GM21423 (cell line): ENCODE results near the gene CACNA2D4.

ENCODE experiments used
- ATAC-seq: cut with Tn5 transposase; IDR thresholded peaks from one replicate; pipeline ENCODE4 v1.9.1; 2021; ENCODE audit warnings: mild to moderate bottlenecking, moderate library complexity; ENCODE audit not compliant: unreplicated experiment

The CACNA2D4 gene

DNA sequence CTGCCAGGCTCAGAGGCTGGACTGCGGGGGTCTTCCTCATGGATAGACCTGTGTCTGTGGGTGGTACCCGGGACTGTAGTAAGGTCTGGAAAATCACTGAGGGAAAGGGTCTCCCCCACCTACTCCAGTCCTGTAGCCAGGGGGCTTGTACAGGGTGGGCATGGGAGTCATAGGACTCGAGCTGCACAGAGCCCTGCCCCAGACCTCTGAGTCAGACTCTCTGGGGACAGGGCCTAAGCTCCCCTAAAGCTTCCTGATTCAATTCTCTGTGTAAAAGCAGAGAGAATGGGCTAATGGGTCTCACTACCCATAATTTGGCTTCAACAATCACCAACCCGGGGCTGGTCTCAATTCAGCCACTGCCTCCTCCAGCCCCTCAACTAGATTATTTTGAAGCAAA, 71.0 kb downstream of the CACNA2D4 start:
- no peak for ATAC-seq

DNA sequence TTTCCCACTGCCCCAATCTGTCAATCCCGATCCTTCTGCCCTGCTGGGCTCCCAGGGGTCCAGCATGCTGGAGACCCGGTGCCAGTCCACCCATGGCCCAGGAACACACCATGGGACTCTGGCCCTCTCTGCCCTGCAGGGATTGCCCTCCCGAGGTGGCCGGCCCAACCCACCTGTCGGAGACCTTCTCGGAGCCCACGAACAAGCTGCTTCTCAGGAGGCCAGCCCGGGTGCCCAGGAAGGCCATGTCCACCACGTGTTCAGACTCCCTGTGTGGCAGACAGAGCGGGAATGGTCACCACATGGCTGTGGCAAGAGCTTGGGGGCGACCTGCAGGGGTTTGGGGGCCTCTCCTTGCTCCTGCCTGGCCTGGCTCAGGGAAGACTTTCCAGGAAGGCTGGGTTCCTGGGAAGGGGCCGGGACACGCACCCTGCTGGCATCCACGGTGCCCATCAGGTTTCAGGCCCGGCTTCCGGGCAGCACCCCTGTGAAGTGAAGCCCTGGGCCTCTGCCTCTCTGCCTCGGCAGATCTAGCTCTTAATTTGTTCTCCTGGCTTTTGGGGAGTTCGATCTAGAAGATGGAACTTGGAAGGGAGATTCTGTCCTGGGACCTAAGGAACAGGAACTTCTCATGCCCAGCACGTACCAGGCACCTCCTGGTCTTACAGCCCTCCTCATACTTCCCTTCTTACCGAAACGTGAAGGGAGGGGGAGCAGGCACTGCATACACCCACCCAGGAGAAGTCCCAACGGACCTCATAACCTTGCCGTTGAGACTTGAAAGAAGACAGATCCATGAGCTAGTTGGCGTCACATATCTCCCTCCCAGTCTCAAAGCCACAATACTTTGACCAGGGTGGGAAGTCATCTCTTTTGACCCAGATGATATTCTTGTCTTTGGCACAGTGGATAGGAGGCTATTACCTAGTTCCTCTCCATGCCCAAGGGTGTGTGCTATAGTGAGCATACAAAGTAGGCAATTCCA, 71.7 kb downstream of the CACNA2D4 start:
- no peak for ATAC-seq

DNA sequence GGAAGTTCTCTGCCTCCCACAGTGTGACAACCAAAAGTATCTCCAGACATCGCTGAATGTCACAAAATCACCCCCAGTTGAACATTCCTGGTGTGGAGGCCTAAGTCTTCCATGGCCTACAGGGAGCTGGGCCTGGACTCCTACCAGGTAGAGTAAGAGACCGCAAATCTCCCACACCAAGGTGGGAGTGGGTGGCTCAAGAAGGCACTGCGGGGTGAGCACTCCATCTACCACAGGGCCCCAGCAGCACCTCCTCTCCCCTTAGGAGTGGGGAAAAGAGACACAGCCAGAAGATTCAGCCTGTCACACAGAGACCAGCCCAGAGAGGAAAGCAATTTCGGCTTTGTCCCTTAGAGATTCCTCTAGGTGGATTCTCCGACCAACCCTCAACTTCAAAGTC, 72.6 kb downstream of the CACNA2D4 start:
- no peak for ATAC-seq

DNA sequence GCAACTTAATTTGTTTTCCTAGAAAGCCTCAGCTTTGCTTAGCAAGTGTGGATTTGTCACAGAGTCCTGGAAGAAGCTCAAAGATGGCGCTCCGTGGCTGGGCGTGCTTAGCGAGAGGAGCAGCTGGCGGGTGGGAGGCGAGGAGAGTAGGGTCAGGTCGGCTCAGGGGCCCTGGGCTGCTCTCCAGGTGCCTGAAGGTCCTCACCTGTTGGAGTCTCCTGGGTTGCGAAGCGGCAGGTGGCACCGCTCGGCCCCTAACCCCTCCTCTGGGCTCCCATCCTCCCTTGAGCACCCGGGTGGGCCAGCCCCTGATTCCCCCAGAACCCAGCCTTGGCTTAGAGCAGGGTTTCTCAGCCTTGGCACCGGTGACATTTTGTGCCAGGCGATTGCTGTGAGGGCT, 73.0 kb downstream of the CACNA2D4 start:
- ATAC-seq: no peak

DNA sequence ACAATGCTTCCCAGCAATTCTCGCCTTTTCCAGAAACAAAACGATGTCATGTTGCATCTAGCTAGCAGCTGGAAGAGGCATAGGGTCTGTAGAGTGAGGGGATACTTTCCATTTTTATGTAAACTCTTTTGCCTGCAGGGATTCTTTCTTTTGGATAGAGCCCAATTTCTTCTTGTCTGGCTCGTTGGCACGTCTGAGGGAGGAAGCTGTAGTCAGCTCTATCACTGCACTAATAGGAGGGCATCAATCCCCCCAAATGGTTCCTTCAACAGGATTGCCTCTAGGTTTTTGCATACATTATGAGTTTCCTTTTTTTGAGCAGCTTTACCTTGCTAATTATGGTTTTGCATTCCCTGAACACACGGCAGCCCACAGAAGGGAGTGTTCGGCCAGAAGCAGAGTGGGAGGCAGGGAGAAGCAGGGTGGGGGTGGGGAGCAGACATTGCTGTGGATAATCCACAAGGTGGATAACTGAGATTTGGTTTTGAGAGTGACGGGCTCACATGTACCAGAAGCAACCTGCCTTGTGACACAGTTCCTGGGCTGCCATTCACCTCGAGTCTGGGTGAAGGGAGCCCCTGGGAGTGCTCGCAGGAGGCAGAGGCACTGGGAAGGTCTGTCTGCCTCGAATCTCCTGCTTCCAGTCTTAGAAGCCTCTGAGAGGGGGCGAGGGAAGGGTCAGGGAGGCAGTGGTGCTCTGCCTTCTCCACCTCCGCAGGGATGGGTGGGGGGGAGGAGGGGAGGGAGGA, 73.6 kb downstream of the CACNA2D4 start:
- no peak for ATAC-seq

DNA sequence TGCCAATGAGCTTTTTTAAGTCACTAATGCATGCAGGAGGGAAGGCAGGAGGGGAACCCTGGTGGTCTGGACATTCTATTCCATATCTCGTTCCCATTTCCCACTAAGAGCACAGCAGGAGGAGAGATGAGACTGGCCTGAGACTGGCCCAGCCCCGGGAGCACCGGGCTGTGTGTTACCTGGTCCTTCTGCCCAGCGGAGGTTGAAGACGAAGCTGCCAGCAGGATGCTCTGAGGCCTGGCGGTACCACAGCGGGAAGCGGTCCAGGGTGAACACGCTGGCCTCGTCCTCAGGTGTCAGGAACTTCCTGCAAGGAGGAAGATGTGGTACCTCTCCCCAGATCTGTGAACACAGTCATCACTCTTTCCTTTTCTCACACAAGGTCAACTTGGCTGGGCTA, 74.2 kb downstream of the CACNA2D4 start:
- no peak for ATAC-seq

DNA sequence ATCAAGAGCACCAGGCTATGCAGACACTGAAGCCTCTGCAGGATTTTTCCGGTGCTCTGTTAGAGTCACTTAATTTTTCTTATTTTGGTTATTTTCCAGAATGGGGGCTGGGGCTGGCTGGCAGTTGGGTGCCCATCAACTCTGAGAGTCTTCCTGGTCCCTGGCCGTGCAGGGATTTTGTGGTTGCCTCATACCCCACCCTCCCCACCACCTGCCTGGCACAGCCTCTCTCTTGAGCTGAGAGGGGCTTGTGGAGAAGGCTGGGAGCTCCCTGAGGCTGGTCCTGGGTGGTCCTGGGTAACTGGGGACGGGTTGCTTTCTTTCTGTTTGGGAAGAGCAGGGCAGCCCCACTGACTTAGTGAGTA, 74.8 kb downstream of the CACNA2D4 start:
- no peak for ATAC-seq

DNA sequence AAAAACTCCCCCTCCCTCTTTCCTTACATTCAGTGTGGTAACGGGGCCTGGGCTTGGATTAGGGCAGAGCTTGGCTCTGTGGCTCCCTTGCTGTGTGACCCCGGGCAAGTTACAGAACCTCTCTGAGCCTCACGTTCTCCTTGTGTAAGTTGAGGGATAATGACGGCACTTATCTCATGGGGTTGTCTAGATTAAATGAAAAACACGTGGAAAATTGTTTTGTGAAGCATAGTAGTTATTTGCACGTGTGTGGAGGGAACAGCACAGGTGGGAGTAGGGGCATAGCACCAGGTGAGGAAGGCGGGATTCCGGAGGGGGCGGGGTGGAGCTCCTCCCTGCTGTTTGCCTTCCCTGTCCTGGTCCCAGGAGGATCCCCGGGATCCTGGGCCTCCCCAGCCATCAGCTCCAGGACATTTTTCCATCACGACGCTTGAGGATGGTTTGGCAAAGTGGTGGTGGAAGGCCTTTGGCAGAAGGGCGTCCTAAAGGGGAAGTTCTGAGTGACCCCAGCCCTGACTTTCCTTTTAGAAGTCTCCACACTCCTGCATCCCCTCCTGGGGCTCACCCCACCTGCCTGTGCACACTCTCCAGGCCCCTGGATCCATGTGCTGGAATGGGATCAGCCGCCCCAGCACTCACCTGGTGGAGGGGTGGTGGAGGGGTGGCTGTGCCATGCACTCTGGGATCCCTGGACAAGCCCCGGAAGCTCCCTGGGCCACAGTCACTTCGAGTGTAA, 75.4 kb downstream of the CACNA2D4 start:
- ATAC-seq: no peak

DNA sequence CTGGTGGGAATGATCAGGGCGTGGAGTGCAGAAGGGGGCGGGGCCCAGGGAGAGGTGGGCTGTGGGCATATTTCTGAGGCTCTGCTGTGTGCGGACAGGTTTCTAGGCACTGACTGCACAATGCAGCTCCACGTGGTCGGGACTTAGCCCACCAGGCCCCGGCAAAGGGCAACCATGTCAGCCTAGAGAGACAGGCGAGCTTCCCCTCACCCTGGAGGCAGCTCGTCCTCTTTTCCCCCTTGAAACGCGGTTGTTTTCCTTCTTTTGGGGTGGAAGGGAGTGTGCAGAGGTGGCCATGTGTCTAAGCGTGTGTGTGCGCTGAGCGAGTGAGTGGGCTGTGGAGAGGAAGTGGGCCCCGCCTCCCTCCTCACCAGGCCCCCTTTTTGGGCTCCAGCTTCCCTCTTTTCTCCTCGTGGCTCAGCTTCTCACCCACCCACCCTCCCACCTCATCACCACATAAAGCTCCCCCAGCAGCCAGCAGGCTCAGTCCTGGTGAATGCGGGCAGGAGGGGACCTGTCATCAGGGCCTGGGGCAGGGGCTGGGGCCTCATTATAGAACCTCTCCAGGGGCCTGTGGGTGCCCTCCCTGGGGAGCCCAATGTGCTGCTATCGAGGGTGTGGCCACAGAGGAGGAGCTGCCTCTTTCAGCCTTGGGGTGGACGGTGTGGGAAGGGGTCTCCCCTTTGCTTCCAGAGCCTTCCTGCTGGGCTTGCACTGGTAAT, 76.1 kb downstream of the CACNA2D4 start:
- no peak for ATAC-seq

DNA sequence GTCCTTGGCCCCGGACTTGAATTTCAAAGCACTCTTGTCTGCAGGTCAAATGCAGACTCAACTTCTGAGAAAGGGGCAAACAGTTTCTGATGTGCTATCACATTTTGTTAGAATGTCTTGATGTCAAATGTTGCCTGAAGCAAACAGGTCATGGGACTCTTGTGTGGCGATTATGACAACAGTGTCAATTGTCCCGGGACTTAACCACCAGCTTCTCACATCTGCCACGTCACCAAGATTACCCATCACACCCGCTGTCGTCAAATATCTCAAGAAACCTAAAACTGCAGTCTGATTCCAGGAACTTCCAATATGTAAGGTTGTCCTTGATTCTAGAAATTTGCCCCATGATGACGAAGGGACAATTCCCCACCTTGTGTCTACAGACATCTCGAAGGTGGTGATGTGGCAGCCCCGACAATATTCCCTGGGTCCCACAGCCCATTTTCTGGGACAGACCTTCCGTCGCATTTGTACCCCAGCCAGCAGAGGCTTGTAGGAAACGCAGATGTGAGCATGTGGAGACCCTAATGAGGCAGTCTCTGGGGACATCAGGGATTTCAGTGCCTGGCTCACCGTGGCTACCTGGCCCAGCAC, 76.8 kb downstream of the CACNA2D4 start:
- ATAC-seq: no peak

DNA sequence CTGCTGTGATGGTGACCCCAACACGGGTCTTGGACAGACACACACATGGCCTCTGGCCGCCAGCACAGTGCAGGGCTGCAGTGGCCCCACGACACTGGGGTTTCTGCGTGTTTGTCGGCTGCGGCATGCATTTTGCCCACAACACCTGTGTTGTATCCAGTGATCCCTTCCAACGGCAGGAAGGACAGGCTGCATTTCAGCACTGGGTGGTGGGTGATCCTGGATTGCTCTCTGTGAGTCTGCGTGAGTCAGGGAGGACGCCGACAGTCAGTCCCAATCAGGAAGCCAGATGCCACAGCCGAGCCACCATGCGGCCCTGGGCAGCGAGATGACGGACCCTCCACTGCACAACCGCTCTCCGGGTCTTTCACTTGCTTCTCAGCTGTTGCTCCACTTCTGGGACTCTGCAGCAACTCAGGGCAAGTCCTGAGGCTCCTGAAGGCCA, 77.4 kb downstream of the CACNA2D4 start:
- ATAC-seq: no peak

DNA sequence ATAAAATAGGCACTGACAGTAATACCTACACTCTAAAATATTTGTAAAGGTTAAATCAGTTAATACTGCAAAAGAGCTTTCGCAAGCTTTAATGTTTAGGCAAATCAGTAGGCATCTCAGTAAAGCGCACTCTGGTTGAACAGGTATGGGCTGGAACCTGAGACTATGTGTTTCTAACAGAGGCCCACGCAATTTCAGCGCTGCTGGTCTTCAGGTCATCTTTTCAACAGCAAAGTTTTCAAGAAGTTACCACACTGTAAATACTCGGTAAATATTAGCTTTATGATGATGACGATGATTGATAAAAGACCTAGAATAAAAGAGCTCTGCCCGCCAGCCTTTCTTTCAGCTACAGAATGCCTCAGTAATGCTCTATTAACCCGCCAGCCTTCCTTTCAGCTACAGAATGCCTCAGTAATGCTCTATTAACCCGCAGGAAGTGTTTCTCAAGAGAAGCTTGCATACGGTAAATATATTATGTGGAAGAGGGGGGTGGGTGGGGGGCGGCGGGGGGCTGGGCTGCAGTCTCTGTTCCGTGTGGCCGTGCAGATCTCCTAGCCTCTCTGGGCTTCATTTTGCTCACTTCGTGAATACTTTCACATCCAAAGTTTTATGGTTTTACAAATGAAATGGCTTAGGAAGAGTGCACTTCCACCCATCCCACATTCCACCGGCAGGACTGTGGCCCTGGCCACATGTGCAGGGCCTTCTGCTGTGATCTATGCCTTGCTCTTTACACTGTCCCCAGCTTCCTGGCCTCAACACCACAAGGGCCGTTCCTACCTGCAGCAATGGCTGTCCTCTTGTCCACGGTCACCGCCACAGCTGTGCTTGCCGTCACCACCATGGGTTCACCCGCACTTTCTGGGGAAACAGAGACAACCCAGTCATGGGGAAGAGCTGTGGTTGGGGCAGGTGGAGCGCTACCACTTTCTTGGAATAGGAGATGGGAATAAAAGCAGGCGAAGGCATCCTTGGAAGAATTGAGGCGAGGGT, 78.2 kb downstream of the CACNA2D4 start:
- ATAC-seq: no peak

DNA sequence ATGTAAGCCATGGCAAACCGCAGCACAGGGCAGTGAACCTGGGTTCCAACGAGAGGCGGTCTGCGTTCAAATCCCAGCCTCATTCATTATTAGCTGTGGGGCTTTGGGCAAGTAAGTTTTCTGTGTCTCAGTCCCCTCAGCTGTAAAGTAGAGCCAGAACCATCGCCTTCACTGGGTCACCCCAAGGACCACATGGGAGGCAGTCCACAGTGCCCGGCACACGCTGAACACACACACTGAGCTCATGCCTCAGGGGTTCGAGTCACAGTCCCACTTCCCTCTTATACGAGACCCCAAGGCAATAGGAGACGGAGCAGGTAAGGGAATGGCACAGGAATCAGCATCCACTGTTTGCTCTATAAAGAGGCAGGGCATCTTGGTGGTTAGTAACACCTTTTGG, 79.0 kb downstream of the CACNA2D4 start:
- no peak for ATAC-seq

DNA sequence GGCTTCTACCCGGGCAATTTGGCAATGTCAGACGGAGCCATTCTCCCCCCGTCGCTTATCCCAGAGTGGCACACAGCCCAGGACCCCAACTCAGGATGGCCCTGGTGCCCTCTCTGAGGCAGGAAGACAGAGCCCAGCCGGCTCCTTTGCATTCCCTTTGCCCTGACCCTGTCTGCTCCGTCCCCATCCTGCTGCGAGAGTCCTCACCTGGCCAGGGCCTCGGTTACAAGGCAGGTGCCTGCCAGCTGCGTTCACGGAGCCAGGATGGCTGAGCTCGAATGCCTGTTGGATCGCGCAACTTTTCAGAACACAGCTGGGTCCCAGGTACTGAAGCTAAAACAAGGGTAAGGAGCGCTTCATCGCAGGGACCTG, 79.5 kb downstream of the CACNA2D4 start:
- ATAC-seq: no peak

DNA sequence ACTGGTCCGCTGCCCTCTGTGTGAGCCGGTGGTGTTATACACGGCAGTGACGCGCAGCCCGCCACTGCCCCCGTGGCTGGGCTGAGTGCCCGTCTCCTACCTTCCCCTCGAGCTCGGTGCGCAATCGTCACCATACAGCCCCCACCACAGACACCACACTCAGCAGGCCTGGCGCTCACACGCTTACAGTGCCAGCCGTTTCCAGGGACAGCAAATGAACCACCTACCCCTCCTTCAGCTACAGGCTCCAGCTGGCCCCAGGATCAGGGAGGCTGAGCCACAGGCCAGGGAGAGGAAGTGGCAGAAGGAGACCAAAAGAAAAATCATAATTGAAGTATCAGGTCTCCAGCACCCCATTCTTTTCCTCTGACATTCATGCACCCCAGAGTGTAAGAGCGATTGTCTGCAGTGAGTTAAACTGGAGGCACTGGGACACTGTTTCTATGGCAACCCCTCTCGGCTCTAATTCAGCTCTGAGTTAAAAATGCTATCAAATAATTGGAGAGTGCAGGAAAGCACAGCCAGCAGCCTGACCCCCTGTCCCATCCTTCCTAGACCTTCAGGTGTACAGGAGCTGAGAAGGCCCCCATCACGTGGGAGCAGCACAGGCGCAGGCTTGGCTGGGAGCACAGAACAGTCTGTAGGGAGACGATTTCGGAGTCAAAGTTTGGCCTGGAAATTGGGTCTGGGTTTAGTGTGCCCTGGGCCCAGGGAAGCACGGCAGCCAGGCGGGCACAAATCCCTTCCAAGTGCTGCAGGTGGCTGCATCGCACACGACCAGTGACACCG, 80.1 kb downstream of the CACNA2D4 start:
- ATAC-seq: no peak

DNA sequence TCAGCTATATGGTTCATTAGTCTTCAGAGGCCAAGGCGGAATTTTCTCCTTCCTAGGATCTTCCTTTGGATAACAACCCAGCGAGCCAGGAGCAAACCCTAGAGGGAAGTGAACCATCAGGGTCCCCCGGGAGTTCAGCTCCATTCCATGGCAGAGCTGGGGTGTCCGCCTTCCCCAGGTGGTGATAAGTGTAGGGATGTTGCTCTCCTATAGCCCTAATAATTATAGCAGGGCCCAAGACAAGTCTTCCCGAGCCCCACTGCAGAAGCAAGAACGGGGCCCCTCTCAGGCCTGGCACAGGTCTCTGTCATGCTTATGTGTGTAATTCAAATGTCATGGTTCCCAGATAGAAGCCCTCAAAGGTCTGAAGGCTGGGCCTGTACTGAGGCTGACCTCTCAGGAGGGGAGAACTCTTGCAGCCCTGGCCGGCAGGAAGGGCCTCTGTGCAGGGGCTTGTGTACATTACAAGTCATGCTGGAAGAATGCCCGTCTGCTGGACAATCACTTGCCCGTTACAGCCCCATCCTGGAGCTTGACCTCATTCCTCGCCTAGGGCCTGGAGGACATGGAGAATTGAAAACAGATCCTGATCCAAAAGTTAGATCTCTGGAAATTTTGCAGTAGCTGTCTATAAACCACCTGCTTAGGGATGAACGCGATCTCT, 80.8 kb downstream of the CACNA2D4 start:
- ATAC-seq: no peak

DNA sequence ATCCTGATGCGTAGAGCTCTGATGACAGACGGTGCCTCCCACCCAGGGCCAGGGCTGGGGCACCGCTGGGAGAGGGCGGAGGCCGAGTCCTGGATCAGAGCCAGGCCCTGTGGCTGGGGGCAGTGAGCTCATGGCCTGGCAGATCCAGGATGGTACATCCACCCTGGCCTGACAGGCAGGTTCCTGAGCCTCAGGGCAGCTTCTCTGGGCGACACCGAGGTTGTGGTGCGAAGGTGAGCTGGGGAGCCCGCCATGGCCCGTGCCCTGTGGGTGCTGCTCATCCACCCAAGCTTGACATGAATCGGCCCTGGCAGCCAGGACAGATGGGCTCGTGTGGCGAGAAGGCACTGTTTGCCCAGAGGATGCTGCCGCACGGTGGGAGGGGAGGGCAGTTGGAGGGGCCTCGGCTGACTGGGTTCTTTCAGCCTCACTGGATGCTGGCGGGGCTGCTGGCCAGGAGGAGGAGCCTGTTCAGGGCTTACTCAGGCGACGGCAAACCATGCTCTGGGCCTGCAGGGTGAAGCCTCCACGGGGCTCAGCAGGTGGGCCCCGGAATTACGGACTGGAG, 81.5 kb downstream of the CACNA2D4 start:
- ATAC-seq: no peak
